HepG2 (cell line): Measurements from ENCODE around the gene RAI14. TPM values are rescaled to one million over a fixed set of nuclear protein-coding genes. Genes with fewer than 3 reads are reported as not detected.

Source experiments
- ATAC-seq: fragments of 200-7000 bp; cut with Tn5 transposase; 3 replicates; pipeline ENCODE4 v1.9.1; 2020; ENCODE audit warnings: mild to moderate bottlenecking, moderate library complexity
- BruUV-seq: library from RNA; stranded (reverse); fragments of 400-500 nt; replicated peaks from 2 replicates; lab custom pipeline; 2021; lab: Mats Ljungman, UMichigan
- CTCF ChIA-PET: fragments of 300-600 bp; formaldehyde crosslinking; extraction: SDS; loops from one replicate; lab custom pipeline; 2021; ENCODE audit warnings: low total read pairs, inconsistent platforms, low intra/inter-chr PET ratio; lab: Yijun Ruan, JAX
- POLR2A ChIA-PET: fragments of 350-600 bp; sonication (Branson Sonifier 250); formaldehyde crosslinking; loops from one replicate; lab custom pipeline; 2020; ENCODE audit warnings: antibody characterized with exemption, inconsistent platforms; lab: Yijun Ruan, JAX
- DNase-seq: peaks from one replicate; pipeline ENCODE4 v3.0.0-alpha.2; 2015; ENCODE audit warnings: low spot score
- FAIRE-seq: peaks from 3 replicates; lab custom pipeline; 2011; peaks lifted over from hg19 to GRCh38; lab: Jason Lieb, UNC
- H2AFZ ChIP-seq: one replicate; pipeline ENCODE4 v1.6.1; 2011; ENCODE audit warnings: low read length, inconsistent platforms
- H3K27ac ChIP-seq: fragments of 300-600 bp; 3 replicates; pipeline ENCODE4 v1.8.0; 2011; ENCODE audit warnings: mixed run types, mild to moderate bottlenecking, mixed read lengths, low read length, inconsistent platforms; ENCODE audit not compliant: insufficient read depth; ENCODE audit errors: extremely low read length
- H3K27me3 ChIP-seq, 2 experiments: fragments of 200-600 bp in 1 of 2; 2 replicates in 1 of 2; 3 replicates in 1 of 2; pipeline versions ENCODE4 v1.6.0 to v1.8.0; 2011; ENCODE audit warnings: low read length in 2 of 2, mild to moderate bottlenecking in 2 of 2, moderate library complexity in 2 of 2, inconsistent platforms in 1 of 2; ENCODE audit not compliant: insufficient read depth in 2 of 2, control insufficient read depth in 1 of 2
- H3K36me3 ChIP-seq, 2 experiments: fragments of 200-600 bp in 1 of 2; replicated peaks in 1 of 2; 2 replicates in 1 of 2; 3 replicates in 1 of 2; pipeline versions ENCODE4 v1.5.1 to v1.8.0; 2011; ENCODE audit warnings: low read length in 2 of 2, inconsistent platforms in 1 of 2; ENCODE audit not compliant: insufficient read depth in 2 of 2, control insufficient read depth in 1 of 2
- H3K4me1 ChIP-seq: 2 replicates; pipeline ENCODE4 v1.5.1; 2012; ENCODE audit warnings: low read length, inconsistent platforms; ENCODE audit not compliant: insufficient read depth
- H3K4me2 ChIP-seq: 2 replicates; pipeline ENCODE4 v1.6.0; 2011; ENCODE audit warnings: low read depth, low read length, inconsistent platforms
- H3K4me3 ChIP-seq, 3 experiments: fragments of 200-600 bp in 1 of 3; sonication (generic), shearing (Covaris generic) in 1 of 3; replicated peaks in 1 of 3; 2 replicates each; pipeline ENCODE4 v1.5.1; 2011 to 2016; ENCODE audit warnings: low read length in 3 of 3, inconsistent platforms in 2 of 3, low read depth in 2 of 3, mild to moderate bottlenecking in 2 of 3, control low read depth in 1 of 3, mixed read lengths in 1 of 3; ENCODE audit not compliant: insufficient read depth in 1 of 3
- H3K79me2 ChIP-seq: one replicate; pipeline ENCODE4 v1.6.1; 2011; ENCODE audit warnings: low read length, inconsistent platforms; ENCODE audit not compliant: insufficient read depth
- H3K9ac ChIP-seq: 2 replicates; pipeline ENCODE4 v1.6.0; 2011; ENCODE audit warnings: mild to moderate bottlenecking, low read depth, low read length, inconsistent platforms; ENCODE audit not compliant: insufficient read depth
- H3K9me3 ChIP-seq: 2 replicates; pipeline ENCODE4 v1.5.1; 2012; ENCODE audit warnings: mild to moderate bottlenecking, low read length
- H4K20me1 ChIP-seq: 2 replicates; pipeline ENCODE4 v1.6.0; 2011; ENCODE audit warnings: inconsistent platforms, mild to moderate bottlenecking, low read length, moderate library complexity; ENCODE audit not compliant: insufficient read depth
- GABPA ChIP-seq, 2 experiments: IDR thresholded peaks; 2 replicates each; pipeline ENCODE4 v1.6.1; 2011 to 2016; ENCODE audit warnings: low read depth in 2 of 2, low read length in 1 of 2, missing biosample characterization in 1 of 2, missing genetic modification characterization in 1 of 2
- SIX4 ChIP-seq: sonication (generic); formaldehyde crosslinking; IDR thresholded peaks from 2 replicates; pipeline ENCODE4 v1.4.0; 2020; ENCODE audit warnings: missing genetic modification reagents
- STAG1 ChIP-seq: sonication (generic); formaldehyde crosslinking; IDR thresholded peaks from 2 replicates; pipeline ENCODE4 v1.4.0; 2020; ENCODE audit warnings: missing genetic modification reagents
- ZKSCAN8 ChIP-seq: IDR thresholded peaks from 2 replicates; pipeline ENCODE4 v1.6.1; 2016; ENCODE audit warnings: borderline replicate concordance, missing genetic modification reagents, missing compliant biosample characterization
- ZNF614 ChIP-seq: IDR thresholded peaks from 2 replicates; pipeline ENCODE4 v1.6.1; 2018; ENCODE audit warnings: missing biosample characterization, missing genetic modification reagents, inconsistent platforms, borderline replicate concordance
- WGBS: methylation state at CpG from one replicate; pipeline ENCODE4 v1.1.6; 2017; ENCODE audit warnings: low lambda C conversion rate; 5-methylcytosine and 5-hydroxymethylcytosine counted together
- in situ Hi-C: cut with HindIII; loops from 2 replicates; pipeline ENCODE4 v1.10.0; 2017; ENCODE audit warnings: low pct_unique_long_range_greater_than_20kb; ENCODE audit not compliant: extremely low pct_ligation_motif_present
- intact Hi-C: fragments of 100-400 bp; cut with micrococcal nuclease; formaldehyde crosslinking; loops from one replicate; pipeline ENCODE4 v1.10.0; 2022; ENCODE audit not compliant: unreplicated experiment
- polyA plus RNA-seq, 8 experiments: library from polyadenylated mRNA; depleted of rRNA in 3 of 8; stranded (reverse) in 7 of 8; unstranded in 1 of 8; fragments of >200 nt; fragmentation: Illumina TruSeq in 4 of 8; extraction: Trizol in 4 of 8; gene quantifications; 2 replicates each; pipeline versions ENCODE4 v1.2.1 to v1.2.3, GENCODE V29; 2011 to 2016; ENCODE audit warnings: low read depth in 4 of 8, missing spikeins in 1 of 8, mixed read lengths in 1 of 8; ENCODE audit not compliant: insufficient read depth in 1 of 8
- total RNA-seq, 5 experiments: library from RNA; depleted of rRNA; stranded (reverse); fragments of >200 nt; fragmentation: Illumina TruSeq; extraction: Trizol; gene quantifications; 2 replicates each; pipeline ENCODE4 v1.2.3, GENCODE V29; 2016; ENCODE audit warnings: low read depth in 1 of 5
- TF ChIP-seq, protein P1 (sequence below): sonication (generic); formaldehyde crosslinking; IDR thresholded peaks from 2 replicates; pipeline ENCODE4 v1.5.0; 2020; ENCODE audit warnings: mild to moderate bottlenecking, missing genetic modification reagents
- TF ChIP-seq, protein P2 (sequence below): sonication (generic); formaldehyde crosslinking; IDR thresholded peaks from 2 replicates; pipeline ENCODE4 v1.5.0; 2020; ENCODE audit warnings: mild to moderate bottlenecking, missing genetic modification reagents, moderate library complexity
- TF ChIP-seq, protein P3 (sequence below): sonication (generic); formaldehyde crosslinking; IDR thresholded peaks from 2 replicates; pipeline ENCODE4 v1.8.1; 2023; ENCODE audit warnings: missing genetic modification reagents, mild to moderate bottlenecking, borderline replicate concordance

The RAI14 gene
- total and polyA plus RNA-seq, 2 of the 13 experiments (the other 11 are each of a cell fraction or from before 2014, with no cell fraction given): 12.6 to 18.2 TPM

DNA sequence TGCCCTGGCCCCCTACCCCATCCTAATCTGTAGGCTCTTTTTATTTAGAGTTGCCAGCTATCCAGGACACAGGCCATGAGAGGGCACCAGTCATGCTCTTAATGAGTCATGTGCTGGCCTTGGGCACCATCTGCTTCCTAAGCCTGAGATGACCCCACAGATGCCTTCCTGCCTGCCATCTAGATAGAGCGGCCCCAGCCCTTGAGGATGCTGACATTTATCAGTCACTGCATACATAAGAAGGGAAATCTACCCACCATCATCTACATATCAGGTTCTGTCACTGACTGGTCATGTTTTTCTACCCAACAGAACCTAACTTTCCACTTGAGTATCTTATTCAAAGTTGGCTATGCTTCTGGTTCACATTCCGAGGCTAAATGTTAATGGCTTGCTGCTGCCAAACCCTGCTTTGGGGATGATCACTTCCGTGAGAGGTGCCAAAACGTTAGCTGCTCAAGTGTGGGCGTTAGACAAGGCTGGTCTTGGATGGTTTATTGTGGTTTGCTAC is 132.9 kb downstream of the RAI14 start:
- DNase-seq (no peak), ATAC-seq (no peak), FAIRE-seq (no peak)
- no TSS peak for BruUV-seq
- no peaks in the 10 kb centered on the region for H3K79me2 ChIP-seq
- no peaks in the 10 kb centered on the region for H3K27me3 ChIP-seq
- no peak overlapping the region for H3K4me3 ChIP-seq
- no peak overlapping the region for H3K27ac ChIP-seq
- CTCF ChIA-PET: no interaction called here
- H3K9ac ChIP-seq: no peak overlapping the region
- in situ Hi-C loops: no loop called here
- POLR2A ChIA-PET: no interaction called here
- H3K4me1 ChIP-seq: no peaks in the 10 kb centered on the region
- no peaks in the 10 kb centered on the region for H4K20me1 ChIP-seq
- H3K36me3 ChIP-seq: no peaks in the 10 kb centered on the region
- H2AFZ ChIP-seq: no peak overlapping the region
- 98% methylated on average over 5 of the region's 5 CpGs for WGBS
- H3K4me2 ChIP-seq: no peak overlapping the region
- TF ChIP-seq ZKSCAN8 (CRISPR knock-in tag) (no peak), ZNF614 (CRISPR knock-in tag) (no peak), SIX4 (no peak), GABPA (IDR thresholded peaks at IDR 0.05; ENCODE audit: low read depth, low read length) (no peak), GABPA (CRISPR knock-in tag; IDR thresholded peaks at IDR 0.05; ENCODE audit: low read depth) (no peak), STAG1 (CRISPR knock-in tag) (peak; percentile 19; the same call in 1 of the 2 replicates)
- TF ChIP-seq, protein P1, sequence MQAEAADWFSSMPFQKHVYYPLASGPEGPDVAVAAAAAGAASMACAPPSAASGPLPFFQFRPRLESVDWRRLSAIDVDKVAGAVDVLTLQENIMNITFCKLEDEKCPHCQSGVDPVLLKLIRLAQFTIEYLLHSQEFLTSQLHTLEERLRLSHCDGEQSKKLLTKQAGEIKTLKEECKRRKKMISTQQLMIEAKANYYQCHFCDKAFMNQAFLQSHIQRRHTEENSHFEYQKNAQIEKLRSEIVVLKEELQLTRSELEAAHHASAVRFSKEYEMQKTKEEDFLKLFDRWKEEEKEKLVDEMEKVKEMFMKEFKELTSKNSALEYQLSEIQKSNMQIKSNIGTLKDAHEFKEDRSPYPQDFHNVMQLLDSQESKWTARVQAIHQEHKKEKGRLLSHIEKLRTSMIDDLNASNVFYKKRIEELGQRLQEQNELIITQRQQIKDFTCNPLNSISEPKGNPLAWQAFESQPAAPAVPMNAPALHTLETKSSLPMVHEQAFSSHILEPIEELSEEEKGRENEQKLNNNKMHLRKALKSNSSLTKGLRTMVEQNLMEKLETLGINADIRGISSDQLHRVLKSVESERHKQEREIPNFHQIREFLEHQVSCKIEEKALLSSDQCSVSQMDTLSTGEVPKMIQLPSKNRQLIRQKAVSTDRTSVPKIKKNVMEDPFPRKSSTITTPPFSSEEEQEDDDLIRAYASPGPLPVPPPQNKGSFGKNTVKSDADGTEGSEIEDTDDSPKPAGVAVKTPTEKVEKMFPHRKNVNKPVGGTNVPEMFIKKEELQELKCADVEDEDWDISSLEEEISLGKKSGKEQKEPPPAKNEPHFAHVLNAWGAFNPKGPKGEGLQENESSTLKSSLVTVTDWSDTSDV (CRISPR knock-in tag): no peak
- TF ChIP-seq, protein P2, sequence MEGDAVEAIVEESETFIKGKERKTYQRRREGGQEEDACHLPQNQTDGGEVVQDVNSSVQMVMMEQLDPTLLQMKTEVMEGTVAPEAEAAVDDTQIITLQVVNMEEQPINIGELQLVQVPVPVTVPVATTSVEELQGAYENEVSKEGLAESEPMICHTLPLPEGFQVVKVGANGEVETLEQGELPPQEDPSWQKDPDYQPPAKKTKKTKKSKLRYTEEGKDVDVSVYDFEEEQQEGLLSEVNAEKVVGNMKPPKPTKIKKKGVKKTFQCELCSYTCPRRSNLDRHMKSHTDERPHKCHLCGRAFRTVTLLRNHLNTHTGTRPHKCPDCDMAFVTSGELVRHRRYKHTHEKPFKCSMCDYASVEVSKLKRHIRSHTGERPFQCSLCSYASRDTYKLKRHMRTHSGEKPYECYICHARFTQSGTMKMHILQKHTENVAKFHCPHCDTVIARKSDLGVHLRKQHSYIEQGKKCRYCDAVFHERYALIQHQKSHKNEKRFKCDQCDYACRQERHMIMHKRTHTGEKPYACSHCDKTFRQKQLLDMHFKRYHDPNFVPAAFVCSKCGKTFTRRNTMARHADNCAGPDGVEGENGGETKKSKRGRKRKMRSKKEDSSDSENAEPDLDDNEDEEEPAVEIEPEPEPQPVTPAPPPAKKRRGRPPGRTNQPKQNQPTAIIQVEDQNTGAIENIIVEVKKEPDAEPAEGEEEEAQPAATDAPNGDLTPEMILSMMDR (CRISPR knock-in tag): 0 out of 2 replicates have a peak, but pooled peaks have one; percentile 8
- TF ChIP-seq, protein P3, sequence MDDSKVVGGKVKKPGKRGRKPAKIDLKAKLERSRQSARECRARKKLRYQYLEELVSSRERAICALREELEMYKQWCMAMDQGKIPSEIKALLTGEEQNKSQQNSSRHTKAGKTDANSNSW: no peak
- intact Hi-C loops: no loop called here
- H3K9me3 ChIP-seq: peaks cover 5% of the 10 kb centered on the region; the same call in 1 of the 2 replicates
